GM19043 (cell line): Measurements from ENCODE around the gene CFDP1.
"Not testable (repeated sequence)": the region's sequence is repeated elsewhere in the genome, so short reads cannot be mapped to it uniquely, and the experiment has no call there.

Source experiments
- ATAC-seq: cut with Tn5 transposase; IDR thresholded peaks from one replicate; pipeline ENCODE4 v1.9.1; 2021; ENCODE audit warnings: low read depth; ENCODE audit not compliant: unreplicated experiment

Gene CFDP1

DNA sequence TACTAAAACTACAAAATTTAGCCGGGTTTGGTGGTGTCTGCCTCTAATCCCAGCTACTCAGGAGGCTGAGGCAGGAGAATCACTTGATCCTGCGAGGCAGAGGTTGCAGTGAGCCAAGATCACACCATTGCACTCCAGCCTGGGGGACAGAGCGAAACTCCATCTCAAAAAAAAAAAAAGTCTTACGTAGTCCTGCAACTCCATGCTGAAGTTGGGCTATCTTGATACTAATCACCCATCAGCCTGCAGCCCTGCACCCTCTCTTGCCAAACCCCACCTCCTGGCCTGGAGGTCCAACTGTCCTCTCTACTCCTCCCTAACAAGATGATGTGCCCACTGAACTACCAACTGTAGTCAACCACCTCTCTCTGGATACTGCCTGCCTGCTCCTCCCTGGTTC is 26.4 kb upstream of the CFDP1 start:
- no peak for ATAC-seq

DNA sequence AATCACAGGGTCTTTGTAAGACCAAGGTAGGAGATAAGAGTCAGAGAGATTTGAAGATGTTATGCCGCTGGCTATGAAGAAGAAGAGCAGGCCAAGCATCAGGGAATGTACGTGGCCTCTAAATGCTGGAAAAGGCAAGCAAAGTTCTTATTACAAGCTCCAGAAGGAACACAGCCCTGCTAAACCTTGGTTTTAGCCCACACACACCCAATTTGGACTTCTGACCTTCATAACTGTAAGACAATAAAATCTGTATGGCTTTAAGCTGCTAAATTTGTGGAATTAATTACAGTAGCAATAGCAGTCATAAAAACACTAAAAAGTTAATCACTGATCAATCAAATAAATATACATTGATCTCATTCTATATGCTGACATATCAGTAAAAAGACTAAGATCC is 25.1 kb upstream of the CFDP1 start:
- no peak for ATAC-seq

DNA sequence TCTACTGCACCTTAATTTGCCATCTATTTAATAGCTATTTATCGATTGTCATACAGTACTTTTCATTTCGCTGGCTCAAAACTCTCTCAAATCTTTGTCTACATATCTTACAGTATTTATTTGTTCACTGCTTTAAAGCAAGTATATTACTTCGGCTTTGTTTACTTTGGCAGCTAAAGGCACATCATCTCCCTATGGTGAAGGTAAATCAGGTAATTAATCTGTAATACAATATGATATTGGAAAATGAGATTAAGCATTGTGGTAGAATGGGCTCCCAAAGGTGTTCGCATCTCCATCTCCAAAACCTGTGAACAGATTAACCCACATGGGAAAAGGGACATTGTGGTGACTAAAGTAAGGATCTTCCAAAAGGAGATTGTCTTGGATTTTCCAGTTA is 24.7 kb upstream of the CFDP1 start:
- no peak for ATAC-seq

DNA sequence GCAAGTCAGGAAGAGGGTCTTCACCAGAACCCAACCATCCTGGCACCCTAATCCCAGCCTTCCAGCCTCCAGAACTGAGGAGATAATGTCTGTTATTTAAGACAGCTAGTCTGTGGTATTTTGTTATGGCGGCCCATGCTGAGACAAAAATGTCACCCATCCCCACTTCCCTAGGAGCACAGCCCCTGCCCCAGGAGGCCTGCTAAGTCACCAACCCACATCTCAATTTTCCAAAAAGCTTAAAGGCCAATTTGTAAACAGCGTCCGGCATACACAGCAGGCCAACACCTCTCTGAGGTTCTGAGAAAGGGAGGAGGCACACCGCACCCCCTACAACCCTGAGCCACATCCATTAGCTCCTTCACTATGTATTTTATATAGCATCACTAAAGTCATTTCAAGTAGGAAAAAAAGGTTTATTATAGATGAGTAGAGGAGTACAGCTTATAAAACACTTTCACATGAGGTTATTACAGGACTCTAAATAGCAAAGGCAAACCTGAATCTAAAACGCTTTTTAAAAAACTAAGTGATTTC is 24.2 kb upstream of the CFDP1 start:
- no peak for ATAC-seq

DNA sequence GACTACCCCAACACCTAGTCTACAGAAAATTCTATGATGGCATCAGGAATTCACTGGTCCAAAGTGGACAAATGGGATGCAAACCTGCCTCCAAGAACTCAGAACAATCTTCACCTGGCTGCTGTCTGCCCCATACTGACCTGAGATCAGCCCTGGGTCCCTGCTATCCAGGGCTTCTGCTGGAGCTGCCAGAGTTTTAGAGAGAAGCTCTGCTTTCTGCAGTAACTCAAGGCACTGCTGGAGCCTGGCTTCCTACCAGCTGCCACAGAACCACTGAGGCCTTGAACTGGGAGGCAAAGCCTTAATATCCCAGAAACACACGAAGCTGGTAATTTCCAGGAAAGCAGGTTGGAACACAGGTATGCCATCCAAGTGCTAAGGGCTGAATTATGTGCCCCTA is 23.7 kb upstream of the CFDP1 start:
- no peak for ATAC-seq

DNA sequence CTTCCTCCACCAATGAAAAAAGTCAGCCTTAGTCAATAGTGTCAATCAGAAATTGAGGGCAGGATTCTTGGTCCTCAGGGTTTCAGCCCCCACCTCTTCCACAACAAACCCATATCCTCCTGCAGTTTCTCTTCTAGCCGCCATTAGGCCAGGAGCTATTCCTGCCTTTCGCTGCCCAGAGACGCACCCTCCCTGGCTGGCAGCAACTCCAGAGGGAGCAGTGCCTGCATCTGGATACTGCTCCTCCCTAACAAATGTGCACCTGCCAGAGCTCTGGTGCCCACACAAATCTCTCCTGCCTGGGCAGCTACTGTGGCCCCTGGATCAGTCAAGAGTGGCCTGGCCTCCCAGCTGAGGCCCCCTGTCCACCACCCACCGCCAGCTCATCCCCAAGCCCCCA is 23.2 kb upstream of the CFDP1 start:
- not testable (repeated sequence) for ATAC-seq

DNA sequence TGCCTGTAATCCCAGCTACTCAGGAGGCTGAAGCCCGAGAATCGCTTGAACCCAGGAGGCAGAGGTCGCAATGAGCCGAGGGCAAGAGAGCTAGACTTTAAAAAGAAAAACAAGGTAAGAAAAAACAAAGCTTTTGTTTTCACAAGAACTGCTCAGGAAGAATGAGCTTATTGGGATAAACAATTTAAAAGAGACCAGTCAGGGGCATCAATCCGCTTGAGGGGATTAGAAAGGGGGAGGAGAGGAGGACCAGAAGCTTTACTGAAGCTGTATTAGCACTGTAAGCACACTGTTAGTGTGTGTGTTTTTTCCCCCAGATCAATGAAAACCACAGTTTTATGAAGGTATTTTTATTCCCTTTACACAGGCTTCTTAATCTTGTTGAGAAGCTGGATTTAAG is 22.4 kb upstream of the CFDP1 start:
- no peak for ATAC-seq

DNA sequence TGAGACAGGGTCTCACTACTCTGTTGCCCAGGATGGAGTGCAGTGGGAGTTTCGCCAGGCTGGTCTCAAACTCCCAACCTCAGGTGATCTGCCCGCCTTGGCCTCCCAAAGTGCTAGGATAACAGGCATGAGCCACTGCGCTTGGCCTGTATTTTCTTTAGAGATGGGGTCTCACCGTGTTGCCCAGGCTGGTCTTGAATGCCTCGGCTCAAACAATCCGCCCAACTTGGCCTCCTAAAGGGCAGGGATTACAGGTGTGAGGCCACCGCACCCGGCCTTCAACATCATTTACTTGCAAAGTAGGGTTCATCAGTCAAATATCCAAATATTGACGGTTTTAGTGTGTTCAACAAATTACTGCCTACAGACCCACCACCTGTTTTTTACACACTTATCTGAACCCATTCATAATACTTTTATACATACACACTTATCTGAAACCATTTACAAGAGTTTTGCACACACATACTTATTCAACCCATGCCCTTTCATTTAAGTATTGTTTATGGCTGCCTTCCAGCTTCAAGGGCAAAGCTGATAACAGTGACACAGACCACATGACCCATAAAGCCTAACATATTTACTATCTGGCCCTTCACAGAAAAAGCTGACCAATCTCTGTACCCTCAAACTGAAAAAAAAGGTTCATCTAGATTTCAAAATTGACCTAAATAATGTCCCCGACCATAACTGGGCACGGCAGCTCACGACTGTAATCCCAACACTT is 19.3 kb upstream of the CFDP1 start:
- no peak for ATAC-seq

DNA sequence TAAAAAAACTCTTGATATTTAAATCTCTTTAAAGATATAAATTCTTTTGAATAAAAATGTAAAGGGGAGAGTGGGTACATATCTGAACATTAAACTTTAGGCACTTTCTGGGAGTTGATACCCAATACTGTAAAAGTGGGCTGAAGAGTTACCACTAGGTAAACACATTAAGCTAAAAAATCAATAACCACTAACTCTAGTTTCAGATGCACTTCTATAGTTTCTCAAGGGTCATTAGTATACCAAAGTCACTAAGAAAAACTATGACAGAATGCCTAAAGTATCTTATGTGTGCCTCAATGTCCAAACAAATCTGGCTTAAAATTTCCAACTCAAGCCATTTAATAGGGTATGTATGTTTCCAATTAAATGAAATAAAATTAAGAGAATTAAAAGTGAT is 13.1 kb upstream of the CFDP1 start:
- no peak for ATAC-seq

DNA sequence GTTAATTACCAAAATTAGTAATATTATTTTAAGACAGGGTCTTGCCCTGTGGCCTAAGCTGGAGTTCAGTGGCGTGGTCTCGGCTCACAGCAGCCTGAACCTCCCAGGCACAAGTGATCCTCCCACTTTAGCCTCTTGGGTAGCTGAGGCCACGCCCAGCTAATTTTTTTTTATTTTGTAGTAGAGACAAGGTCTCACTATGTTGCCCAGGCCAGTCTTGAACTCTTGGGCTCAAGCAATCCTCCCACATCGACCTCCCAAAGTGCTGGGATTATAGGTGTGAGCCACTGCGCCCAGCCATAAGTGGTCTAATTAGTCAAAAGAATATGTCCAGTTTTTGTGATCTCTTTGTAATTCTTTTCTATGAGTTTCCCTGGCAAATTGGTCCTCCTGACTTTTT is 12.0 kb upstream of the CFDP1 start:
- no peak for ATAC-seq

DNA sequence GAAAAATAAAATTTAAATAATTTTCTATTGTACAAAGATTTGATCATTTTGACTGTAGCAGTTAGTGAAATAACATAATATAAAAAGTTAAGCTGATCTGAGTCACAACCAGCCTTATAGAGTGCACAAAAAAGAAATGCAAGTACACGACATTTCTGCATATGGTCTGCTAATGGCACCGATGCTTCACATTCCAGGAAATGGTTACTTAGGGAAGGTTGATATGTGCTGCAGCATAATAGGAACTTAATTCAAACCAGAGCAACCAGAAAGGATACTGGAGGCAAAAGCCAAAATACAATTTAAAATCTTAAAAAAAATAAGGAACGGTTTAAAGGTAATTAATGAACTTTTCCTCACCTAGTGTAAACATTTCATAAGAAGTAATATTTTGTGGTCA is 10.0 kb upstream of the CFDP1 start:
- no peak for ATAC-seq

DNA sequence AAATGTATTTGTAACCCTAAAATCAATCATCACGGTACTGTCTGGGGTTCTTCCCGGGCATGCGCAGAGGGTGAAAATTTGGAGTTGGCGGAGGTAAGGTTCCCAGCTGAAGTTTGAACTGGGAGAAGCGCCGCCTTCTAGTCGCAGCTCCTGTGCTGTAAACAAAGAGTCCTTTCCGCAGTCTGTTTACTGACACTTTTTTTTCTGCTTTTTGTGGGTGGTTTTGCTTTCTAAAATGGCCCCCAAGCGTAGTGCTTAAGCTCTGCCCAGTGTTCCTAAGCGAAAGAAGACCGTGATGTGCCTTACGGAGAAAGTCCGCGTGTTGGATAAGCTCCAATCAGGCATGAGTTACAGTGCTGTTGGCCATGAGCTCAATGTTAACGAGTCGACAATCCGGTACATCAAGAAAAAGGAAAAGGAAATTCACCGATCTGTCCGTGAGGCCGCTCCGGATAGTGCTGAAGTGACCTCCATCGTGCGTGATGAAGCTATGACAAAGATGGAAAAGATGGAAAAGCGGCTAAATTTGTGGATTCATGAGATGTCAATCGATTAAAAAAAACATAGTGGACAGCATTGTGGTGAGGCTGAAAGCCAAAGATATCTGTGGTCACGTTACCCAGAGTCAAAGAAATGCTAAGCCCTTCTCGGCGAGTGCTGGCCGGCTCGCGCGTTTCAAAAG is 570 bp upstream of the CFDP1 start:
- ATAC-seq: peak; percentile 50

DNA sequence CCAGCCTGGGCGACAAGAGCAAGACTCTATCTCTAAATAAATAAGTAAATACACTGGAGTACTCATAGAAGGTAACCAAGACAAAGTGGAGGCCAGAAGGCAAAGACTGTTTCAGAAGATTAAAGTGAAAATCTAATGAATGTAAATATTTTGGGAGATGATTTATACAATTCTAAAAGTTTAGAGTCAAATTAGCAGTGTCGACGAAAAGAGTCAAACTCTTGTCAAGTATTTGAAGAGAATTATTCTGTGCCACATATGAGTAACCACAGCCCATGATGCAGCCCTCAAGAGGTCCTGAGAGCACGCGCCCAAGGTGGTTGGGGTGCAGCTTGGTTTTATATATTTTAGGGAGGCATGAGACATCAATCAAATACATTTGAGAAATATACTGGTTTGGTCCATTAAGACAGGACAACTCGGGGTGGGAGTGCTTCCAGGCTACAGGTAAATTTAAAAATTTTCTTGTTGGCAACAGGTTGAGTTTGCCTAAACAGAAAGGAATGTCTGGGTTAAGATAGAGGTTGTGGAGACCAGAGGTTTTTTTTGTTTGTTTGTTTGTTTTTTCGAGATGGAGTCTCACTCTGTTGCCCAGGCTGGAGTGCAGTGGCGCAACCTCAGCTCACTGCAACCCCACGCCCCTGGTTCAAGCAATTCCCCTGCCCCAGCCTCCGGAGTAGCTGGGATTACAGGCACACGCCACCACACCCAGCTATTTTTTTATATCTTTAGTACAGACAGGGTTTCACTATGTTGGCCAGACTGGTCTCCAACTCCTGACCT is 3.5 kb downstream of the CFDP1 start:
- ATAC-seq: no peak

DNA sequence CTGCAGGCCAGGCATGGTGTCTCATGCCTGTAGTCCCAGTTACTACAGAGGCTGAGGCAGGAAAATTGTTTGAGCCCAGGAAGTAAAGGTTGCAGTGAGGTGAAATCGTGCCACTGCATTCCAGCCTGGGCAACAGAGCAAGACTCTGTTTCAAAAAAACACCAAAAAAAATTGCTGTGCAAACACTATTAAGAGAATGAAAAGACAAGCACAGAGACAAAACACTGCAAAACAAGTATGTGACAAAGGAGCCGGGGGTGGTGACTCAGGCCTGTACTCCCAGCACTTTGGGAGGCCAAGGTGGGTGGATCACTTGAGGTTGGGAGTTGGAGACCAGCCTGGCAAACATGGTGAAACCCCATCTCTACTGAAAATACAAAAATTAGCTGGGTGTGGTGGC is 6.8 kb downstream of the CFDP1 start:
- ATAC-seq: not testable (repeated sequence)

DNA sequence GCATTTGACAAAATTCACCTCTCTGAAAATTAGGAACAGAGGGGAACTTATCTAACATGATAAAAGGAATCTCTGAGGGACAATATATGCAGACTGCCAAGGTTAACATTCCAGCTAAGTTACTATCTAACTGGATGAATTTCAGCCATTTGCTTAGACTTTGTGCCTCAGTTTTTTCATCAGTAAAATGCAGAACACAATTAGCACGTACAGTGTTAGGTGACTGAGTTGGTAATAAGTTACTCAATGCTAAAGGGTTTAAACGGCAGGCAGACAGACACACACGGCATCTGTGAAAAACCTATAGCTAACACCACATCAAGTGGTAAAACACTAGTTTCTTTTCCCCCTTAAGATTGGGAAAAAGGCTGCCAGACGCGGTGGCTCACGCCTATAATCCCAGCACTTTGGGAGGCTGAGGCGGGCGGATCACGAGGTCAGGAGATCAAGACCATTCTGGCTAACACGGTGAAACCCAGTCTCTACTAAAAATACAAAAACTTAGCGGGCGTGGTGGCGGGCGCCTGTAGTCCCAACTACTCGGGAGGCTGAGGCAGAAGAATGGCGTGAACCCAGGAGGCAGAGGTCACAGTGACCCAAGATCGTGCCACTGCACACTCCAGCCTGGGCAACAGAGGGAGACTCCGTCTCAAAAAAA is 9.1 kb downstream of the CFDP1 start:
- not testable (repeated sequence) for ATAC-seq

DNA sequence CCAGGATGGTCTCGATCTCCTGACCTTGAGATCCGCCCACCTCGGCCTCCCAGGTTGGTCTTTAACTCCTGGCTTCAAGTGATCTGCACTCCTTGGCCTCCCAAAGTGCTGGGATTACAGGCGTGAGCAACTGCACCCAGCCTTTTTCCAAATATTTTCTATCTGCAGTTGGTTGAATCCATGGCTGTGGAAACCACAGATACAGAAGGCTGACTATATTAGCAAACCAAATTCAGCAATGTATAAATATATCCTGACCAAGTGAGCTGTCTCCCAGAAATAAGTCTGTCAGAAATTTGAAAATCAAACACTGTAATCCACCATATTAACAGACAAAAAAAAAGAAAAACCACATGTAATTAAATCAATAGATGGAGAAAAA is 9.6 kb downstream of the CFDP1 start:
- ATAC-seq: no peak

DNA sequence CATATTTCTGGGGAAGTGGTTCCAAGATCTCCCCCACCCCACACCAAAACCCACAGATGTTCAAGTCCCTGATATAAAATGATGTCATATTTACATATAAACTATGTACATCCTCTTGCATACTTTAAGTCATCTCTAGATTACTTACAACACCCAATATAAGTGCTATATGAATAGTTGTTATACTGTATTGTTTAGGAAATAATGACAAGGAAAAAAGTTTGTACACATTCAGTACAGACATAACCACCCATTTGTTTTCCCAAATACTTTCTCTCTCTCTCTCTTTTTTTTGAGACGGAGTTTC is 11.5 kb downstream of the CFDP1 start:
- no peak for ATAC-seq

DNA sequence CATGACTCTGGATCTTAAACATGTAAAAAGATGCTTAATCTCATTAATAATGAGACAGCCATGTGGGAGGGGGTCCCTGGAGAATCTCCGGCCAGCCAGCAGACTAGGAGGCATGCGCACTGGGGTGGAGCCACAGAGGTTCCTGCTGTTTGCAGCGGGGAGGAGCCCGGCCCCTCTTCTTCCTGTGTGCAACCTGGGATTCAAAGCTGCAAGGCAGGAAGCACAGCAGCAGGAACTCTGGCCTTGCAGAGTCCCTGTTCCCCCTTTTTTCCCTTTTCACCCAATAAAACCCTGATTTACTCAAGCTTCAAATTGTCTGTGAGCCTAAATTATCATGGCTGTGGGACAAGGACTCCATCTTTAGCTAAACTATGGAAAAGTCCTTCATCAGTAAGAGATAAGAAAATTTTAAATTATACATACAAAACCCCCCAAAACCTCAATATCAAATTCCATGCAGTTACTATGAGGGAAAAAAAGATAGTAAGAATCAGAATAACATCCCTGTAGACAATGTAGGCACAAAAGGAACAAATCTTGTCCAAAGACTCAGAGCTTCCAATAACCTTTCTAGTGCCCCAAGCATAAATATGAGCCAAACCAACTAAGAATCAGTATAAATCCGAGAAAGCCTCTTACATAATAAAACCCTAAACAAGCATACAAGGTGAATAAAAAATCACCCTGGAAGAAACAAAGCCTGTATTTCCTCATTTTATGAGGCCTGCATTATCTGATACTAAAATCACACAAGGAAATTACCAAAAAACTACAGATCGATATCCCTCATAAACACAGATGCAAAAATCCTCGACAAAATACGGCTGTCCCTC is 12.1 kb downstream of the CFDP1 start:
- ATAC-seq: peak; percentile 78

DNA sequence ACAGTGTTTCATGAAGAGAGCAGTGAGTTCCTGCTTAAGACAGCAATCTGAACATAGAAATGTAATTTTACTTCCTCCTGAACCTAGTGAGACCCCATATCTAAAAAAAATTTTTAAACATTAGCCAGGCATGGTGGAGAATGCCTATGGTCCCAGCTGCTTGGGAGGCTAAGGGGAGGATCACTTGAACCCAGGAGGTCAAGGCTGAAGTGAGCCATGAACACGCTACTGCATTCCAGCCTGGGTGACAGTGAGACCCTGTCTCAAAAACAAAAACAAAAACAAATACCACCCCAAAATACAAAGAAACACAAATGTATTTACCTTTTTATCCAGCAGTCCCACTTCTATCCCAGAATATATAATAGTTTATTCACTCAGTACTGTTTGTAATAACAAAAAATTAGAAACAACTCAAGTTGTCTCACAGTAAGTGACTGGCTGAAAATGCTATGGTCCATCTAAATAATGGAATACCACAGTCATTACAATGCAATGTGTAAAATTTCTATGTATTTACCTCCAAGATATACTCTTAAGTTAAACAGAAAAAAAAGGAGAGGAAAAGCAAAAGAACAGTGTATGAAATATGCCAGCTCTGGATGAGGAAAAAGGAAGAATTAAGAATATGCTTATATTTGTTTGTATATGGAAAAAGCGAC is 16.3 kb downstream of the CFDP1 start:
- no peak for ATAC-seq
